ENCODE results near the gene AR.

- TF ChIP-seq CTCF (IDR thresholded peaks at IDR 0.05; ENCODE audit: insufficient read depth, low read length, poor library complexity, severe bottlenecking) (no peak), EZH2phosphoT487 (conservative IDR thresholded peaks at IDR 0.05; ENCODE audit: low read length) (no peak)
Measured at GRCh38 chrX:67684136-67684535, 140.3 kb downstream of the AR start.

Data from SU-DHL-6 (cell line).